Epithelial cell of esophagus (primary cell): Measurements from ENCODE around the gene THBS1.
A peak's percentile ranks its signal among the peaks of the same experiment; 100 is the strongest.

Experiments used
- DNase-seq: peaks from one replicate; pipeline ENCODE4 v3.0.0; 2010; ENCODE audit warnings: low read depth
- H3K4me3 ChIP-seq: 2 replicates; pipeline ENCODE4 v1.5.1; 2011; ENCODE audit warnings: mild to moderate bottlenecking, low read length, control low read depth
- TF ChIP-seq, protein P1 (sequence below): IDR thresholded peaks from 2 replicates; pipeline ENCODE4 v1.5.1; 2011; ENCODE audit warnings: low read depth, mild to moderate bottlenecking, low read length, control low read depth, inconsistent platforms; ENCODE audit not compliant: insufficient read depth; ENCODE audit errors: missing control alignments

THBS1 gene

DNA sequence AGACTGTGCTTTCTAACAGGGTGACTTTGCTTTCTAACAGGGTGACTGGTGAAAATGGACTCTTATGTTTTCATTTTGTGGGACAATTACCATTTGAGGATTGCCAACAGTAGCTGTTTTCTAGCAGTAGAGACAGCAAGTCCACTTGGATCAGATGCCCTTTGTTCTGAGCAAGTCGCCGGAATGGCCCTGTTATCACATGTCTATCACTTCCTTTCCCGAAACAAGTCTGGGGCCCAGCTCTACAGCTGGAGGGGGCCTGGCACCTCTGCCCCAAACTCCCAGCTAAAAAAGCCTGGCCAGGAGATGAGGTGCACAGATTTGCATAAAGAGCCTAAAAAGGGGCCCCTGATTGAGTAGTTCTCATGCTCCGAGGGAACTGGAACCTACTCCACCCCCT lies 44.6 kb downstream of the THBS1 start:
- TF ChIP-seq, protein P1, sequence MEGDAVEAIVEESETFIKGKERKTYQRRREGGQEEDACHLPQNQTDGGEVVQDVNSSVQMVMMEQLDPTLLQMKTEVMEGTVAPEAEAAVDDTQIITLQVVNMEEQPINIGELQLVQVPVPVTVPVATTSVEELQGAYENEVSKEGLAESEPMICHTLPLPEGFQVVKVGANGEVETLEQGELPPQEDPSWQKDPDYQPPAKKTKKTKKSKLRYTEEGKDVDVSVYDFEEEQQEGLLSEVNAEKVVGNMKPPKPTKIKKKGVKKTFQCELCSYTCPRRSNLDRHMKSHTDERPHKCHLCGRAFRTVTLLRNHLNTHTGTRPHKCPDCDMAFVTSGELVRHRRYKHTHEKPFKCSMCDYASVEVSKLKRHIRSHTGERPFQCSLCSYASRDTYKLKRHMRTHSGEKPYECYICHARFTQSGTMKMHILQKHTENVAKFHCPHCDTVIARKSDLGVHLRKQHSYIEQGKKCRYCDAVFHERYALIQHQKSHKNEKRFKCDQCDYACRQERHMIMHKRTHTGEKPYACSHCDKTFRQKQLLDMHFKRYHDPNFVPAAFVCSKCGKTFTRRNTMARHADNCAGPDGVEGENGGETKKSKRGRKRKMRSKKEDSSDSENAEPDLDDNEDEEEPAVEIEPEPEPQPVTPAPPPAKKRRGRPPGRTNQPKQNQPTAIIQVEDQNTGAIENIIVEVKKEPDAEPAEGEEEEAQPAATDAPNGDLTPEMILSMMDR: no peak
- no peak overlapping the region for H3K4me3 ChIP-seq
- DNase-seq: no peak

DNA sequence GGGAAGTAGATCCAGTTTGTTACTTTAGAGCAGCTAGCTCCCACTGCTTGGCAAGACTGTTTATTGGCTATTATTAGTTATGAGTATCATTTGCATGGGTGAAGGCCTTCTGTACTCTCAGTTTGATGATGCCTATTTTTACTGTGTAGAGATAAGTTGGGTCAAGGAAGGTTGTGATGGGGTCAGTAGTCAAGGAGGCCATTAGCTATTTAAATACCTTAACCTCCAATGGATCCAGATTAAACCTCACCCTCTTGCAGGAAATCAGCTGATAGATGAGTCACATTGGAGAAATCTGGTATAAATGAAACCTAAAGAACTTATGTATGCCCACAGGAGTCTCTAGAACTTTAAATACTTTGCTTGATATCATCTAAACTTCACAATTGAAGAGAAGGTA lies 45.0 kb downstream of the THBS1 start:
- TF ChIP-seq, protein P1: no peak
- no peak overlapping the region for H3K4me3 ChIP-seq
- peak; percentile 57 for DNase-seq

DNA sequence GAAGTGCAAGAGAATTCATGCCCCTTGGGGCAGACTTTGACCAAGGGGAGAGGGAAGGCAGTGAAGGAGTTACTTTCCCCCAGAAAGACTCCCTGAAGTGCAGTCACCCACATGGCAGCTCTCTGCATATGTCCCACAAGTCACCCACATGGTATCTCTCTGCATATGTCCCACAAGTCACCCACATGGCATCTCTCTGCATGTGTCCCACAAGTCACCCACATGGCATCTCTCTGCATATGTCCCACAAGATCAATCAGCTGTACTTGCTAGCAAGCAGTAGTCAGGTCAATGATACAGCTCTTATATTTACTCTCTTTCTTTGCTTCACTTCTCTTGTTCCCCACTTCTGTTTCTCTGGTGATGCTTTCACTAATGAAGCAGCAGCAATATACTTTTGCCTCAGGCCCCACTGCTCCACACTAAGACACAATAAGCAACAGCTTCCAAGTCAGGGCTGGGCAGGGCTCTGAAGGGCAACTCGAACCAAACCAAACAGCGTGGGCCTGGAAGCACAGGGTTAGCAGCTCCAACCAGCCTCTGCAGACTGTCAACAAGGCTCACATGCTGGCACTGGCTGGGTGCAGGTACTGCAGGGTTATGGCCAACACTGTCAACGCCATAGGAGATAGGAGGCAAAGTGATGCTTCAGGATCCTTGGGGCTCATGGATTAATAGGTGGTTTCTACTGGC lies 46.7 kb downstream of the THBS1 start:
- TF ChIP-seq, protein P1: no peak
- no peak overlapping the region for H3K4me3 ChIP-seq

DNA sequence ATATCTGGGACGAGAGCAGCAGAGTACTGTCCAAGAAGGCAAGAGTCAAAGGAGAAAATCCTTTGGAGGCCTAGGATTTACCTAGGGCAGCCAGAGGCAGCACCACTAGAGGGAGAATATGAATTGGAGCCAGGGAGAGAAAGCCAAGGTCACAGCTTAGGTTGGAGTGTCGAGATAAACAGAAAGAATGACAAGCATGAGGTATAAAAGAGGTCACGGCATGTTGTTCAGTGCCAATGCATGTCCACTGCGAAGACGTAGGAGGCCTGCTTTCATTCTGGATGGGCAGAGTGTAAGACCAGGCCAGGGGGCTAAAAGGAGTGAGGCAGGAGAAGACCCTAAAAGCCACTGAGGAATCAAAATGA lies 47.2 kb downstream of the THBS1 start:
- DNase-seq: no peak
- H3K4me3 ChIP-seq: no peak overlapping the region
- TF ChIP-seq, protein P1: no peak

More for the DNA sequence above, 46.7 kb downstream of the THBS1 start:
- no peak for DNase-seq

DNA sequence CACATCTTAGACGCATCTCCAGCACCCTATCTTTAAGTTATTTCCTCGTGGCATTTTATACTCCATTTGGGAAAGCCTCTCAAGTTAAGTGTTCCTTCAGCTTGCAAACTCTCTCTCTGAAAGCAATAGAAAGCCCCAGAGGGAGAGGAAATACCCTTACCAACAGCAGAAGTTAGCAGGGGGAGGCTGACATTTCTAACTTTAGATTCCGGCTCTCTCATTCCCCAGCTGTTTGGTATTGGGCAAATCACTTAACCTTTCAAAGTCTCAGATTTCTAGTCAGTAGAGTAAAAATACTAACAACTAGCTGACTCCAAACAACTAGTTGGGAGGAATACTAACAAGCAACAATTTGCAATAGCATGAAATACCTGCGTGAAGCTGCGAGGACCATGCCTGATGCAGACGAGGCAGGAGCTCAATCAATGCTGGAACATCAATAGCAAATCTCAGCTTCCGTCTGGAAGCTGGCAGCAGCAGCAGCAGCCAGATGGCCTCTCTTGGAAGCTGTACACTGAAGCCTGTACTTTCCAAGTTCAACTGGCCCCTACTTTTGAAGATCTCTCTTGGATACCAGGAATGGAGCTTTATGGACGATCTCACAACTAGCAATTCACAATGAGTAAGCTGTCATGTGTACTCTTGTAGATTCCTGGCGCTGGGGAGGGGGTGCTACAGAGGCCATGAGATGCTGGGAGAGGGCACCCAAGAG lies 47.8 kb downstream of the THBS1 start:
- DNase-seq: no peak
- TF ChIP-seq, protein P1: no peak
- no peak overlapping the region for H3K4me3 ChIP-seq

DNA sequence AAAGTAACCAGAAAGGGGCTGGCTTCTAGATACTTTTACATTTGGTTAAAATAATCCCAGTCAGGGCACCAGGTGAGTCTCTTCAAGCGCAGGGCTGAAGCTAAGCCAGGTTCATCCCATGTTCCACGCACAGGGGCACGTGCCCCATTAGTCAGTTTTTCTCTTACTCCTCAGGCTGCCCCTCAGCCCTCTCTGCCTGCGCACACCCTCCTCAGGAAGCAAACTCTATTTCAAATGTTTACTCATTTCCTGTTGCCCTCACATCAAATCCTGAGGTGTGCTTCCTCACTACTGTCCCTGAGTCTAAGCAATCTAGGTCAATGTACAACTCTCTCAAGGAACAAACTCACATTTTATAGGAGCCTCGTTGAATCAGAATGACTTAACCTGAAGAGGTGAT lies 48.5 kb downstream of the THBS1 start:
- TF ChIP-seq, protein P1: no peak
- DNase-seq: peak; percentile 94
- H3K4me3 ChIP-seq: no peak overlapping the region
